Forelimb muscle (tissue), 1 donor: Measurements from ENCODE around the gene ATP6V0E2. TPM values are rescaled to one million over a fixed set of nuclear protein-coding genes. Genes with fewer than 3 reads are reported as not detected.

Experiments used
- DNase-seq: peaks from one replicate; pipeline ENCODE4 v3.0.0-alpha.2; 2013; ENCODE audit warnings: low read depth
- polyA plus RNA-seq: library from polyadenylated mRNA; unstranded; fragments of 120-200 nt; gene quantifications from one replicate; pipeline ENCODE4 v1.2.1, GENCODE V29; 2013; ENCODE audit not compliant: insufficient read length

ATP6V0E2 gene
- polyA plus RNA-seq, 1 donor: 8.0 TPM

- DNase-seq: peak; percentile 94
Measured at GRCh38 chr7:149838224-149838991, 35.4 kb upstream of the ATP6V0E2 start, which contains the start of gene ZNF862. TSS of gene ZNF862 (plus strand) at chr7:149838375. CDS start at chr7:149838612, 237 bp downstream.

GRCh38 chr7:149838992-149839408 lies 34.8 kb upstream of the ATP6V0E2 start:
- DNase-seq: no peak

- no peak for DNase-seq
Measured at GRCh38 chr7:149839933-149840332, 33.8 kb upstream of the ATP6V0E2 start.

GRCh38 chr7:149843566-149843965 lies 30.2 kb upstream of the ATP6V0E2 start:
- no peak for DNase-seq

- DNase-seq: no peak
Measured at GRCh38 chr7:149844445-149844844, 29.3 kb upstream of the ATP6V0E2 start.

GRCh38 chr7:149845257-149845980 lies 28.4 kb upstream of the ATP6V0E2 start:
- DNase-seq: no peak

- DNase-seq: no peak
Measured at GRCh38 chr7:149846021-149846420, 27.7 kb upstream of the ATP6V0E2 start.

- DNase-seq: no peak
Measured at GRCh38 chr7:149846436-149847046, 27.2 kb upstream of the ATP6V0E2 start.

- no peak for DNase-seq
Measured at GRCh38 chr7:149849174-149849573, 24.6 kb upstream of the ATP6V0E2 start.

- DNase-seq: no peak
Measured at GRCh38 chr7:149850007-149850594, 23.7 kb upstream of the ATP6V0E2 start.

- no peak for DNase-seq
Measured at GRCh38 chr7:149850716-149851115, 23.1 kb upstream of the ATP6V0E2 start.

- no peak for DNase-seq
Measured at GRCh38 chr7:149851449-149851848, 22.3 kb upstream of the ATP6V0E2 start.

GRCh38 chr7:149853157-149853556 lies 20.6 kb upstream of the ATP6V0E2 start:
- no peak for DNase-seq

- DNase-seq: no peak
Measured at GRCh38 chr7:149854611-149855360, 19.0 kb upstream of the ATP6V0E2 start.

GRCh38 chr7:149855361-149856305 lies 18.1 kb upstream of the ATP6V0E2 start:
- DNase-seq: no peak

- no peak for DNase-seq
Measured at GRCh38 chr7:149856583-149856982, 17.2 kb upstream of the ATP6V0E2 start.

- no peak for DNase-seq
Measured at GRCh38 chr7:149859369-149859768, 14.4 kb upstream of the ATP6V0E2 start.

GRCh38 chr7:149859876-149860275 lies 13.9 kb upstream of the ATP6V0E2 start:
- no peak for DNase-seq

GRCh38 chr7:149860821-149861727 lies 12.7 kb upstream of the ATP6V0E2 start:
- DNase-seq: no peak
